OCI-LY1 (cell line): ENCODE results near the gene TPD52L1.

Experiments
- CTCF ChIP-seq: fragments of 200-600 bp; sonication (generic), shearing (Covaris generic); IDR thresholded peaks from 2 replicates; pipeline ENCODE4 v1.5.1; 2017; ENCODE audit warnings: mild to moderate bottlenecking, antibody characterized with exemption, low read length, moderate library complexity, mixed read lengths
- EZH2 ChIP-seq: fragments of 200-600 bp; sonication (generic), shearing (Covaris generic); IDR thresholded peaks from 2 replicates; pipeline ENCODE4 v1.8.0; 2017; ENCODE audit warnings: borderline replicate concordance, mixed run types, mild to moderate bottlenecking, antibody characterized with exemption, low read length, moderate library complexity, mixed read lengths

- TF ChIP-seq CTCF (no peak), EZH2 (no peak)
These were observed 120.4 kb downstream of the TPD52L1 start for GRCh38 chr6:125273965-125274364.
